HG02943 (cell line): ENCODE results near the gene SKOR1.

Experiments used
- ATAC-seq: cut with Tn5 transposase; IDR thresholded peaks from one replicate; pipeline ENCODE4 v1.9.1; 2021; ENCODE audit warnings: mild to moderate bottlenecking, low read depth, moderate library complexity; ENCODE audit not compliant: unreplicated experiment

SKOR1 gene

GRCh38 chr15:67845974-67846373 lies 20.7 kb downstream of the SKOR1 start:
- no peak for ATAC-seq

GRCh38 chr15:67849538-67849937 lies 24.2 kb downstream of the SKOR1 start:
- ATAC-seq, result no peak

- no peak for ATAC-seq
These were observed 25.0 kb downstream of the SKOR1 start for GRCh38 chr15:67850336-67850735.

- ATAC-seq, result no peak
These were observed 25.8 kb downstream of the SKOR1 start for GRCh38 chr15:67850994-67851571.

- no peak for ATAC-seq
These were observed 27.1 kb downstream of the SKOR1 start for GRCh38 chr15:67852418-67852817.

- ATAC-seq, result no peak
These were observed 28.1 kb downstream of the SKOR1 start for GRCh38 chr15:67853454-67853853.

- ATAC-seq, result no peak
These were observed 29.0 kb downstream of the SKOR1 start for GRCh38 chr15:67854358-67854757.

GRCh38 chr15:67855842-67856241 lies 30.5 kb downstream of the SKOR1 start:
- no peak for ATAC-seq

- no peak for ATAC-seq
These were observed 31.9 kb downstream of the SKOR1 start for GRCh38 chr15:67857220-67857619.

GRCh38 chr15:67859331-67859946 lies 34.1 kb downstream of the SKOR1 start:
- ATAC-seq, result no peak

GRCh38 chr15:67861983-67862382 lies 36.7 kb downstream of the SKOR1 start:
- no peak for ATAC-seq

GRCh38 chr15:67862750-67863441 lies 37.6 kb downstream of the SKOR1 start:
- no peak for ATAC-seq

- no peak for ATAC-seq
These were observed 38.2 kb downstream of the SKOR1 start for GRCh38 chr15:67863442-67863987.

GRCh38 chr15:67865331-67865730 lies 40.0 kb downstream of the SKOR1 start:
- ATAC-seq, result no peak

GRCh38 chr15:67865766-67866165 lies 40.5 kb downstream of the SKOR1 start:
- ATAC-seq, result no peak

- ATAC-seq, result no peak
These were observed 44.4 kb downstream of the SKOR1 start for GRCh38 chr15:67869701-67870100.

- ATAC-seq, result no peak
These were observed 45.6 kb downstream of the SKOR1 start for GRCh38 chr15:67870868-67871408.

- no peak for ATAC-seq
These were observed 48.5 kb downstream of the SKOR1 start for GRCh38 chr15:67873777-67874176.

GRCh38 chr15:67878712-67879206 lies 53.5 kb downstream of the SKOR1 start:
- ATAC-seq, result no peak

- no peak for ATAC-seq
These were observed 54.3 kb downstream of the SKOR1 start for GRCh38 chr15:67879440-67880129.
